ENCODE data around the gene RHBDF1. TPM values are rescaled to one million over a fixed set of nuclear protein-coding genes. Genes with fewer than 3 reads are reported as not detected.

RHBDF1 gene
- total and polyA plus RNA-seq, 2 of the 13 experiments (the other 11 are each of a cell fraction or from before 2014, with no cell fraction given), result 5.4 to 26.9 TPM

- no peak for TF ChIP-seq CREBL2 (CRISPR knock-in tag; IDR thresholded peaks at IDR 0.05; ENCODE audit: borderline replicate concordance)
- no peak for TF ChIP-seq FOXM1 (CRISPR knock-in tag; IDR thresholded peaks at IDR 0.05)
- TF ChIP-seq TBP (CRISPR knock-in tag; IDR thresholded peaks at IDR 0.05), result no peak
- TF ChIP-seq RBFOX2 (IDR thresholded peaks at IDR 0.05; ENCODE audit: low read depth, low read length), result no peak
- no peak for TF ChIP-seq ZNF644 (CRISPR knock-in tag; IDR thresholded peaks at IDR 0.05; ENCODE audit: low read depth)
- TF ChIP-seq SYNCRIP (IDR thresholded peaks at IDR 0.05; ENCODE audit: insufficient read depth, low read depth, low read length), result no peak
- TF ChIP-seq IRF9 (CRISPR knock-in tag; IDR thresholded peaks at IDR 0.05; ENCODE audit: borderline replicate concordance), result no peak
- TF ChIP-seq ZNF589 (CRISPR knock-in tag; conservative IDR thresholded peaks at IDR 0.05), result no peak
- TF ChIP-seq ZNF792 (CRISPR knock-in tag; IDR thresholded peaks at IDR 0.05), result no peak
- no peak for TF ChIP-seq ZNF543 (CRISPR knock-in tag; IDR thresholded peaks at IDR 0.05)
- TF ChIP-seq ZZZ3 (CRISPR knock-in tag; IDR thresholded peaks at IDR 0.05; ENCODE audit: borderline replicate concordance), result no peak
- no peak for TF ChIP-seq ZBTB21 (CRISPR knock-in tag; IDR thresholded peaks at IDR 0.05)
- no peak for TF ChIP-seq DNMT1 (CRISPR knock-in tag; IDR thresholded peaks at IDR 0.05)
- 0 out of 2 replicates have a peak, but pooled peaks have one; percentile 56 for TF ChIP-seq MEF2D (CRISPR knock-in tag; IDR thresholded peaks at IDR 0.05)
- TF ChIP-seq UBTF (CRISPR knock-in tag; IDR thresholded peaks at IDR 0.05), result peak; percentile 9; the same call in 1 of the 2 replicates
- no peak for TF ChIP-seq ZNF512B (CRISPR knock-in tag; IDR thresholded peaks at IDR 0.05; ENCODE audit: borderline replicate concordance)
- no peak for TF ChIP-seq HNRNPH1 (optimal IDR thresholded peaks at IDR 0.05; ENCODE audit: low read depth, low read length)
- TF ChIP-seq ZNF781 (CRISPR knock-in tag; IDR thresholded peaks at IDR 0.05; ENCODE audit: borderline replicate concordance, not compliant biosample characterization), result peak; percentile 65
- TF ChIP-seq EEA1 (CRISPR knock-in tag; IDR thresholded peaks at IDR 0.05; ENCODE audit: borderline replicate concordance), result no peak
- no peak for TF ChIP-seq ZNF282 (IDR thresholded peaks at IDR 0.05; ENCODE audit: partially characterized antibody)
- no peak for TF ChIP-seq FOSL1 (CRISPR knock-in tag; IDR thresholded peaks at IDR 0.05; ENCODE audit: borderline replicate concordance)
- no peak for TF ChIP-seq ZNF749 (CRISPR knock-in tag; IDR thresholded peaks at IDR 0.05; ENCODE audit: borderline replicate concordance)
- TF ChIP-seq ZNF333 (CRISPR knock-in tag; IDR thresholded peaks at IDR 0.05; ENCODE audit: borderline replicate concordance), result no peak
Measured at GRCh38 chr16:75580-76501, 3.4 kb upstream of the RHBDF1 start (continued).

Data from HepG2 (cell line).